ENCODE measurements around the gene NOTCH2NLA.
"Not testable (repeated sequence)": the region's sequence is repeated elsewhere in the genome, so short reads cannot be mapped to it uniquely, and the experiment has no call there.

The NOTCH2NLA gene

DNA sequence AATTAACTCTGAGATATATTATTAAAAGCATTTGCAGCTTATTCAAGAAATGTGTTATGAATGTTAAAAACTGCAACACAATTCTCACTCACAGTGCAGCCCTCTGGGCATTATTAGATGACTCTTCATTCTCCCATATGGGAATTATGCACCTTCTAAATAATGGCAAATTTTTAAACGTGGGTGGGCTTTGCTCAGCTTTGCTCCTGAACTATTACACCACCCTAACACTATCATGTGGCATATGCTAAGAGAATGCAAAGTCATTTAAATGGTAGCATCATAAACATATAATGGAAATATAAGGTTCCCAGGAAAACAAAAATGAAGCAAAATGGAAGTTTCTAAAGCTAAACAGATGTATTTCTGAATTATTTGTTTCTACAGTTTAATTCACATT is 61.5 kb downstream of the NOTCH2NLA start:
- not testable (repeated sequence) for DNase-seq

GRCh38 chr1:146144465-146144864 is 84.4 kb downstream of the NOTCH2NLA start, which contains the start of gene NBPF10:
NBPF10 (minus strand) TSS chr1:146144804; CDS start chr1:146144769, 35 bp downstream.
- not testable (repeated sequence) for DNase-seq

Data from NCI-H1105 treated with DMSO at 0.1 percent for 48 hours (cell line).